ENCODE data around the gene COIL.
"Not testable (repeated sequence)": the region's sequence is repeated elsewhere in the genome, so short reads cannot be mapped to it uniquely, and the experiment has no call there.

The COIL gene

GRCh38 chr17:56978441-56979090, 17.7 kb upstream of the COIL start:
- WGBS (ENCODE audit: insufficient coverage, insufficient read length), result no CpG with 5 or more reads among the region's 11 CpGs
- Histone ChIP-seq H3K9me3 (ENCODE audit: control insufficient read depth, insufficient read depth, low read length) (no peaks in the 10 kb centered on the region), H3K36me3 (ENCODE audit: control insufficient read depth, insufficient read depth, low read length) (no peaks in the 10 kb centered on the region), H3K27me3 (ENCODE audit: control insufficient read depth, insufficient read depth, low read length) (no peaks in the 10 kb centered on the region), H3K4me3 (ENCODE audit: low read length) (peak overlapping the region; percentile 20; the same call in 1 of the 2 replicates), H3K27ac (ENCODE audit: low read length) (no peak overlapping the region), H3K4me1 (ENCODE audit: control insufficient read depth, insufficient read depth, low read length) (no peaks in the 10 kb centered on the region; the same call in 1 of the 2 replicates)
- no peak for DNase-seq (ENCODE audit: low read depth, low spot score)

- DNase-seq (ENCODE audit: low read depth, low spot score), result no peak
- no CpG with 5 or more reads among the region's 42 CpGs for WGBS (ENCODE audit: insufficient coverage, insufficient read length)
- H3K4me3 ChIP-seq (ENCODE audit: low read length), result peak within 1 kb of the TSS; percentile 71; the same call in 1 of the 2 replicates
- H3K36me3 ChIP-seq (ENCODE audit: control insufficient read depth, insufficient read depth, low read length), result no peaks in the 10 kb centered on the region
- no peaks in the 10 kb centered on the region; the same call in 1 of the 2 replicates for H3K4me1 ChIP-seq (ENCODE audit: control insufficient read depth, insufficient read depth, low read length)
- H3K9me3 ChIP-seq (ENCODE audit: control insufficient read depth, insufficient read depth, low read length), result no peaks in the 10 kb centered on the region
- no peaks in the 10 kb centered on the region for H3K27me3 ChIP-seq (ENCODE audit: control insufficient read depth, insufficient read depth, low read length)
- H3K27ac ChIP-seq (ENCODE audit: low read length), result no peak within 1 kb of the TSS
Measured at GRCh38 chr17:56977673-56978395, 17.0 kb upstream of the COIL start, which contains the start of gene SCPEP1. SCPEP1 (plus strand) TSS chr17:56978131; CDS start chr17:56978160, 29 bp downstream.

- WGBS (ENCODE audit: insufficient coverage, insufficient read length), result no CpG with 5 or more reads among the region's 11 CpGs
- no peaks in the 10 kb centered on the region; the same call in 1 of the 2 replicates for H3K4me1 ChIP-seq (ENCODE audit: control insufficient read depth, insufficient read depth, low read length)
- H3K36me3 ChIP-seq (ENCODE audit: control insufficient read depth, insufficient read depth, low read length), result no peaks in the 10 kb centered on the region
- no peaks in the 10 kb centered on the region for H3K9me3 ChIP-seq (ENCODE audit: control insufficient read depth, insufficient read depth, low read length)
- H3K4me3 ChIP-seq (ENCODE audit: low read length), result no peak overlapping the region
- DNase-seq (ENCODE audit: low read depth, low spot score), result no peak
- H3K27ac ChIP-seq (ENCODE audit: low read length), result no peak overlapping the region
- H3K27me3 ChIP-seq (ENCODE audit: control insufficient read depth, insufficient read depth, low read length), result no peaks in the 10 kb centered on the region
Measured at GRCh38 chr17:56976941-56977608, 16.2 kb upstream of the COIL start.

GRCh38 chr17:56975656-56976055, 14.8 kb upstream of the COIL start:
- no peaks in the 10 kb centered on the region; the same call in 1 of the 2 replicates for H3K4me1 ChIP-seq (ENCODE audit: control insufficient read depth, insufficient read depth, low read length)
- H3K27ac ChIP-seq (ENCODE audit: low read length), result no peak overlapping the region
- no peaks in the 10 kb centered on the region for H3K27me3 ChIP-seq (ENCODE audit: control insufficient read depth, insufficient read depth, low read length)
- WGBS (ENCODE audit: insufficient coverage, insufficient read length), result no CpG with 5 or more reads among the region's 2 CpGs
- no peaks in the 10 kb centered on the region for H3K36me3 ChIP-seq (ENCODE audit: control insufficient read depth, insufficient read depth, low read length)
- no peaks in the 10 kb centered on the region for H3K9me3 ChIP-seq (ENCODE audit: control insufficient read depth, insufficient read depth, low read length)
- no peak for DNase-seq (ENCODE audit: low read depth, low spot score)
- H3K4me3 ChIP-seq (ENCODE audit: low read length), result no peak overlapping the region

GRCh38 chr17:56974055-56974454, 13.2 kb upstream of the COIL start:
- Histone ChIP-seq H3K9me3 (ENCODE audit: control insufficient read depth, insufficient read depth, low read length) (no peaks in the 10 kb centered on the region), H3K27ac (ENCODE audit: low read length) (no peak overlapping the region), H3K36me3 (ENCODE audit: control insufficient read depth, insufficient read depth, low read length) (no peaks in the 10 kb centered on the region), H3K4me1 (ENCODE audit: control insufficient read depth, insufficient read depth, low read length) (no peaks in the 10 kb centered on the region; the same call in 1 of the 2 replicates), H3K27me3 (ENCODE audit: control insufficient read depth, insufficient read depth, low read length) (no peaks in the 10 kb centered on the region), H3K4me3 (ENCODE audit: low read length) (no peak overlapping the region)
- no CpG with 5 or more reads among the region's 2 CpGs for WGBS (ENCODE audit: insufficient coverage, insufficient read length)
- DNase-seq (ENCODE audit: low read depth, low spot score), result no peak

GRCh38 chr17:56973520-56973919, 12.7 kb upstream of the COIL start:
- H3K4me1 ChIP-seq (ENCODE audit: control insufficient read depth, insufficient read depth, low read length), result no peaks in the 10 kb centered on the region; the same call in 1 of the 2 replicates
- no peaks in the 10 kb centered on the region for H3K36me3 ChIP-seq (ENCODE audit: control insufficient read depth, insufficient read depth, low read length)
- H3K4me3 ChIP-seq (ENCODE audit: low read length), result no peak overlapping the region
- no peak for DNase-seq (ENCODE audit: low read depth, low spot score)
- WGBS (ENCODE audit: insufficient coverage, insufficient read length), result no CpG with 5 or more reads among the region's 7 CpGs
- no peaks in the 10 kb centered on the region for H3K9me3 ChIP-seq (ENCODE audit: control insufficient read depth, insufficient read depth, low read length)
- no peak overlapping the region for H3K27ac ChIP-seq (ENCODE audit: low read length)
- H3K27me3 ChIP-seq (ENCODE audit: control insufficient read depth, insufficient read depth, low read length), result no peaks in the 10 kb centered on the region

- no peaks in the 10 kb centered on the region for H3K9me3 ChIP-seq (ENCODE audit: control insufficient read depth, insufficient read depth, low read length)
- H3K4me1 ChIP-seq (ENCODE audit: control insufficient read depth, insufficient read depth, low read length), result no peaks in the 10 kb centered on the region
- no peak overlapping the region for H3K4me3 ChIP-seq (ENCODE audit: low read length)
- H3K36me3 ChIP-seq (ENCODE audit: control insufficient read depth, insufficient read depth, low read length), result no peaks in the 10 kb centered on the region
- no peak overlapping the region for H3K27ac ChIP-seq (ENCODE audit: low read length)
- DNase-seq (ENCODE audit: low read depth, low spot score), result no peak
- H3K27me3 ChIP-seq (ENCODE audit: control insufficient read depth, insufficient read depth, low read length), result no peaks in the 10 kb centered on the region
- WGBS (ENCODE audit: insufficient coverage, insufficient read length), result no CpG with 5 or more reads among the region's 7 CpGs
Measured at GRCh38 chr17:56972111-56972730, 11.4 kb upstream of the COIL start.

GRCh38 chr17:56970974-56971373, 10.1 kb upstream of the COIL start:
- Histone ChIP-seq H3K27ac (ENCODE audit: low read length) (no peak overlapping the region), H3K4me3 (ENCODE audit: low read length) (no peak overlapping the region), H3K9me3 (ENCODE audit: control insufficient read depth, insufficient read depth, low read length) (no peaks in the 10 kb centered on the region), H3K36me3 (ENCODE audit: control insufficient read depth, insufficient read depth, low read length) (no peaks in the 10 kb centered on the region), H3K4me1 (ENCODE audit: control insufficient read depth, insufficient read depth, low read length) (no peaks in the 10 kb centered on the region), H3K27me3 (ENCODE audit: control insufficient read depth, insufficient read depth, low read length) (no peaks in the 10 kb centered on the region)
- WGBS (ENCODE audit: insufficient coverage, insufficient read length), result no CpG with 5 or more reads among the region's 1 CpG
- DNase-seq (ENCODE audit: low read depth, low spot score), result no peak

GRCh38 chr17:56966338-56966737, 5.5 kb upstream of the COIL start:
- Histone ChIP-seq H3K36me3 (ENCODE audit: control insufficient read depth, insufficient read depth, low read length) (no peaks in the 10 kb centered on the region), H3K9me3 (ENCODE audit: control insufficient read depth, insufficient read depth, low read length) (no peaks in the 10 kb centered on the region), H3K27ac (ENCODE audit: low read length) (no peak overlapping the region), H3K4me3 (ENCODE audit: low read length) (no peak overlapping the region), H3K4me1 (ENCODE audit: control insufficient read depth, insufficient read depth, low read length) (no peaks in the 10 kb centered on the region), H3K27me3 (ENCODE audit: control insufficient read depth, insufficient read depth, low read length) (no peaks in the 10 kb centered on the region)
- DNase-seq (ENCODE audit: low read depth, low spot score), result no peak
- no CpG with 5 or more reads among the region's 5 CpGs for WGBS (ENCODE audit: insufficient coverage, insufficient read length)

- not testable (repeated sequence) for H3K27ac ChIP-seq (ENCODE audit: low read length); H3K27me3 ChIP-seq (ENCODE audit: control insufficient read depth, insufficient read depth, low read length); H3K4me3 ChIP-seq (ENCODE audit: low read length); H3K36me3 ChIP-seq (ENCODE audit: control insufficient read depth, insufficient read depth, low read length); DNase-seq (ENCODE audit: low read depth, low spot score); H3K9me3 ChIP-seq (ENCODE audit: control insufficient read depth, insufficient read depth, low read length); H3K4me1 ChIP-seq (ENCODE audit: control insufficient read depth, insufficient read depth, low read length)
- WGBS (ENCODE audit: insufficient coverage, insufficient read length), result no CpG with 5 or more reads among the region's 6 CpGs
Measured at GRCh38 chr17:56965681-56966080, 4.8 kb upstream of the COIL start.

All from iPS DF 6.9 (cell line).